Aorta (tissue), 5 donors: ENCODE results near the gene KRTAP4-7. TPM values are rescaled to one million over a fixed set of nuclear protein-coding genes. Genes with fewer than 3 reads are reported as not detected.
"Not testable (repeated sequence)": the region's sequence is repeated elsewhere in the genome, so short reads cannot be mapped to it uniquely, and the experiment has no call there.

Source experiments
- ATAC-seq: fragments of 200-7000 bp; cut with Tn5 transposase; one replicate; pipeline ENCODE4 v1.9.1; 2022; ENCODE audit warnings: moderate library complexity; ENCODE audit not compliant: low FRiP score
- DNase-seq, 2 donors: peaks; one replicate each; pipeline ENCODE4 v3.0.0-alpha.2; 2020
- H3K27ac ChIP-seq, 2 donors: one replicate each; pipeline ENCODE4 v1.5.1; 2013; ENCODE audit warnings: low read length in 2 of 2, mild to moderate bottlenecking in 2 of 2, moderate library complexity in 2 of 2, control low read depth in 1 of 2, inconsistent platforms in 1 of 2, low read depth in 1 of 2
- H3K27me3 ChIP-seq, 2 donors: one replicate each; pipeline ENCODE4 v1.6.1; 2013; ENCODE audit warnings: control low read depth in 1 of 2, low read length in 1 of 2, mild to moderate bottlenecking in 1 of 2, moderate library complexity in 1 of 2; ENCODE audit not compliant: insufficient read depth in 2 of 2, control insufficient read depth in 1 of 2
- H3K36me3 ChIP-seq, 2 donors: one replicate each; pipeline ENCODE4 v1.6.1; 2013; ENCODE audit warnings: control low read depth in 1 of 2, low read length in 1 of 2, mild to moderate bottlenecking in 1 of 2; ENCODE audit not compliant: insufficient read depth in 2 of 2, control insufficient read depth in 1 of 2
- H3K4me1 ChIP-seq, 2 donors: one replicate each; pipeline ENCODE4 v1.6.1; 2013; ENCODE audit warnings: low read length in 2 of 2, control low read depth in 1 of 2, mild to moderate bottlenecking in 1 of 2, moderate library complexity in 1 of 2; ENCODE audit not compliant: insufficient read depth in 2 of 2, control insufficient read depth in 1 of 2
- H3K4me3 ChIP-seq, 2 donors: one replicate each; pipeline ENCODE4 v1.5.1; 2013; ENCODE audit warnings: low read length in 2 of 2, control low read depth in 1 of 2, mild to moderate bottlenecking in 1 of 2
- H3K9me3 ChIP-seq: one replicate; pipeline ENCODE4 v1.6.1; 2013; ENCODE audit warnings: mild to moderate bottlenecking, low read length; ENCODE audit not compliant: control insufficient read depth
- WGBS, 2 donors: extraction: QIAGEN DNeasy Blood & Tissue Kit; methylation state at CpG; one replicate each; pipeline ENCODE4 v1.1.7; 2013; 5-methylcytosine and 5-hydroxymethylcytosine counted together
- intact Hi-C, 2 donors: fragments of 100-400 bp; cut with DNase I; formaldehyde crosslinking; loops; one replicate each; pipeline versions ENCODE4 v1.14.2 to v1.15.0; 2022
- polyA plus RNA-seq, 2 donors: library from polyadenylated mRNA; stranded (reverse); fragments of 200-250 nt; gene quantifications; one replicate each; pipeline ENCODE4 v1.2.3, GENCODE V29; 2013
- total RNA-seq, 2 donors: library from RNA; stranded (reverse); fragmentation: NEBNext Ultra II Directional; extraction: Animal tissue kit (Norgen Biotek cat#: 25700); gene quantifications; one replicate each; pipeline ENCODE4 v1.2.1, GENCODE V29; 2021
- donor health status: healthy with polysubstance abuse.
- donor health status: Bipolar disorder and iron deficiency.
- donor health status: DM: no; HTN: no; CAD: no.
- donor health status: DM: no; HTN: no; CAD: no.
- donor health status: DM: yes; HTN: yes; CAD: no.

The KRTAP4-7 gene
- total and polyA plus RNA-seq, 4 donors, result not detected

- H3K27me3 ChIP-seq, H3K36me3 ChIP-seq, H3K9me3 ChIP-seq, H3K4me3 ChIP-seq, DNase-seq, H3K27ac ChIP-seq, intact Hi-C loops, ATAC-seq, H3K4me1 ChIP-seq: not testable (repeated sequence)
- WGBS, 2 donors, result 63 to 75% methylated on average over 9 to 10 of the region's 10 CpGs
Measured at GRCh38 chr17:41117846-41118386, 34.0 kb downstream of the KRTAP4-7 start, which contains the start of gene KRTAP4-11. Gene KRTAP4-11, minus strand, starts transcription at chr17:41118373. Its CDS starts 58 bp downstream, at chr17:41118315.

DNA sequence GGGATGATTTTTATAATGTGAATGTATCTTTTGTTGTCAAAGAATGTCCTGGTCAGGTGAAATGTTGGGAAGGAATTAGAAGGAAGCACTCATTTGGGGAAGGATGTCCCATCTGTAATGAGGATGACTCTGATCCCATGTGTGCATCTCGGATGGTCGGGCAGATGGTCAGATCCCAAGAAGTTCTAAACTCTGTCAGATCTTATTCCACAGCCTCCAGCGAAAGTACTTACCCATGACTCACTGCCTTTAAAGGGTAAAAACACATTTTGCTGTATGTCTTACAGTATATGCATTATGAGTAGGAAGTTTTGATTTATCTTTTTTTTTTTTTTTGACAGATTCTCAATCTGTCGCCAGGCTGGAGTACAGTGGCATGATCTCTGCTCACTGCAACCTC is 34.8 kb downstream of the KRTAP4-7 start:
- no peak overlapping the region for H3K27ac ChIP-seq
- ATAC-seq, result no peak
- H3K36me3 ChIP-seq, result no peaks in the 10 kb centered on the region
- H3K27me3 ChIP-seq, result no peaks in the 10 kb centered on the region
- WGBS, 2 donors, result 83% methylated on average over 4 of the region's 4 CpGs
- no peaks in the 10 kb centered on the region for H3K4me1 ChIP-seq
- H3K4me3 ChIP-seq, result no peak overlapping the region
- intact Hi-C loops, result no loop called here
- no peak for DNase-seq
- no peaks in the 10 kb centered on the region for H3K9me3 ChIP-seq

- H3K36me3 ChIP-seq, intact Hi-C loops, H3K4me3 ChIP-seq, H3K9me3 ChIP-seq, ATAC-seq, H3K27me3 ChIP-seq, H3K27ac ChIP-seq, H3K4me1 ChIP-seq, DNase-seq: not testable (repeated sequence)
- 58 to 64% methylated on average over 11 of the region's 11 CpGs for WGBS, 2 donors
Measured at GRCh38 chr17:41119696-41120690, 36.0 kb downstream of the KRTAP4-7 start.

DNA sequence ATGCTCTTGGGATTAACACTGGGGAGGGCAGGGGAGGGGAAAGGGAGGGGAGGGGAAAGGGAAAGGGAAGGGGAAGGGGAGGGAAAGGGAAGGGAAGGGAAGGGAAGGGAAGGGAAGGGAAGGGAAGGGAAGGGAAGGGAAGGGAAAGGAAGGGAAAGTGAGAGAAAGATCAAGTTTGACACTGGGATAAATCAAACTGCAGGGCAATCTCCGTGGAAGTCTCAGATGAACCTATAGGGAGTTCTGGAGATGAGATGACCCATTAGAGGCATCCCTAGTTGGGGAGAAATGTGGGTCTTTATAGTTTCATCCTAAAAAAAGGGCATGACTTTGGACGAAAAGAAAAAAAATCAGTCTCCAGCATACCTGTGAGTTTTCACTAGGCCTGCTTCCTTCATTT is 37.8 kb downstream of the KRTAP4-7 start:
- Histone ChIP-seq H3K27me3 (no peaks in the 10 kb centered on the region), H3K27ac (no peak overlapping the region), H3K4me1 (no peaks in the 10 kb centered on the region), H3K36me3 (no peaks in the 10 kb centered on the region), H3K9me3 (no peaks in the 10 kb centered on the region), H3K4me3 (no peak overlapping the region)
- DNase-seq, result no peak
- ATAC-seq, result no peak
- 83 to 91% methylated on average over 2 of the region's 2 CpGs for WGBS, 2 donors
- intact Hi-C loops, result no loop called here

DNA sequence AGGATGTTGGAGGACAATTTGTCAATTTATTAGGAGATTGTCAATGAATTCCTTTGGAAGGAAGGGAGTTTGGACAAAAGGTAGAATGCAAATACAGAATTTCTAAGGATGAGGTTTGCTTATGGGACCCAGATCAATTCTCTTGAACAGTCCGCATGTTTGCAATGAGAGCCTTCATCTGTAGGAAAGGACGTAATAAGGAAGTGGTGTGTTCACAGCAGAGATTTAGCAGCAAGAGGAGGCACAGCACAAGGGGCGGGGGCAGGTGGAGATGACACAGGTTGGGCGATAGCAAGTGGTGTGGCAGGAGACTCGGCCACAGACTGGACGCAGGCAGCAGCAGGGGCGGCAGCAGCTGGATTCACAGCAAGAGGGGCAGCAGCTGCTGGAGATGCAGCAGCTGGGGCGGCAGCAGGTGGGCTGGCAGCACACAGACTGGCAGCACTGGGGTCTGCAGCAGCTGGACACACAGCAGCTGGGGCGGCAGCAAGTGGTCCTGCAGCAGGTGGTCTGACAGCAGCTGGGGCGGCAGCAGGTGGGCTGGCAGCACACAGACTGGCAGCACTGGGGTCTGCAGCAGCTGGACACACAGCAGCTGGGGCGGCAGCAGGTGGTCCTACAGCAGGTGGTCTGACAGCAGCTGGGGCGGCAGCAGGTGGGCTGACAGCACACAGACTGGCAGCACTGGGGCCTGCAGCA is 39.5 kb downstream of the KRTAP4-7 start:
- intact Hi-C loops, result not testable (repeated sequence)
- 76 to 78% methylated on average over 9 to 12 of the region's 12 CpGs for WGBS, 2 donors

GRCh38 chr17:41123991-41124371 is 40.0 kb downstream of the KRTAP4-7 start, which contains the start of gene KRTAP4-12:
Gene KRTAP4-12, minus strand, starts transcription at chr17:41124182. Its CDS starts 60 bp downstream, at chr17:41124122.
- H3K4me3 ChIP-seq, intact Hi-C loops, H3K36me3 ChIP-seq, ATAC-seq, H3K9me3 ChIP-seq, H3K27ac ChIP-seq, DNase-seq, H3K4me1 ChIP-seq, H3K27me3 ChIP-seq: not testable (repeated sequence)
- 69 to 70% methylated on average over 3 of the region's 3 CpGs for WGBS, 2 donors

More for the DNA sequence above, 39.5 kb downstream of the KRTAP4-7 start:
- not testable (repeated sequence) for H3K27ac ChIP-seq, H3K4me3 ChIP-seq, DNase-seq, H3K9me3 ChIP-seq, H3K36me3 ChIP-seq, H3K4me1 ChIP-seq, H3K27me3 ChIP-seq, ATAC-seq

DNA sequence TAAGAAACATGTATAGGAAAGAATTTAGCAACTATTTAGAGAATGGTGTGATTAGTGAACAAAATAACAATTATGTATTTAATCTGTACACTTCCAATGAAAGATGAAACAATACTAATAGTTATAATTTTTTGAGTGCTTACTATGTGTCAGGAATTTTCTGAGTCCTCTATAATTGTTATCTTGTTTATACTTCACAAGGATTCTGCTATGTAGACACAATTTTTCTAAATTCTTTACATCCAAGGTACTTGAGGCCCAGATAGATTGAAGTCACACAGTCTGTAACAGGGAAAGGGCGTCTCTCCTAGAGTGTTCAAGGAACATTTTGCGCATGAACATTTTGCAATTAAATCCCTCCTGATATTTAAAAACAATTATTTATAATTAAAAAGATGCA is 41.1 kb downstream of the KRTAP4-7 start:
- 67 to 90% methylated on average over 2 of the region's 2 CpGs for WGBS, 2 donors
- H3K27ac ChIP-seq, result no peak overlapping the region

DNA sequence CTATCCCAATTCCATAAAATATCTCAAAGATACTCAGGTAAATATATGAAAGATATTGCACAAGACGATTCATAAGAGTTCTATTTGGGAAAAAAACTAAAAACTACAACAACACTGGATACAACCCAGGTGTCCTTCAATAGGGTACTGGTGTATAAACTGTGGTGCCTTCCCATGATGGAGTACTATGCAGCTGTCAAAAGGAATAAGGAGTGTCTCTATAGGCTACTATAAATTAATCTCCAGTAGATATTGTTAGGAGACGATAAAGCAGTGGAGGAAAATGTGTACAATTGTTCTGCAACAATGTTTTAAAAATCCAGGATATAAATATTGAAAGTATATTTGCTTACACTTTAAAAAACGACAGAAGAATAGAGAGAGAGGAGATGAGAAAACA is 42.5 kb downstream of the KRTAP4-7 start:
- Histone ChIP-seq H3K27me3 (no peaks in the 10 kb centered on the region), H3K36me3 (no peaks in the 10 kb centered on the region), H3K4me3 (no peak overlapping the region), H3K27ac (no peak overlapping the region), H3K4me1 (no peaks in the 10 kb centered on the region), H3K9me3 (no peaks in the 10 kb centered on the region)
- 83 to 84% methylated on average over 3 of the region's 3 CpGs for WGBS, 2 donors
- ATAC-seq, result no peak
- no peak for DNase-seq
- intact Hi-C loops, result no loop called here

More for the DNA sequence above, 41.1 kb downstream of the KRTAP4-7 start:
- Histone ChIP-seq H3K4me3 (no peak overlapping the region), H3K36me3 (no peaks in the 10 kb centered on the region), H3K4me1 (no peaks in the 10 kb centered on the region), H3K27me3 (no peaks in the 10 kb centered on the region), H3K9me3 (no peaks in the 10 kb centered on the region)
- intact Hi-C loops, result no loop called here
- DNase-seq, result no peak
- ATAC-seq, result no peak
